ENCODE data around the gene GTF3C2.
A peak's percentile ranks its signal among the peaks of the same experiment; 100 is the strongest.
"Not testable (repeated sequence)": the region's sequence is repeated elsewhere in the genome, so short reads cannot be mapped to it uniquely, and the experiment has no call there.

Gene GTF3C2

GRCh38 chr2:27370816-27371620 is 14.5 kb upstream of the GTF3C2 start:
- peak; percentile 92 to 94 for DNase-seq

GRCh38 chr2:27370026-27370815 is 13.7 kb upstream of the GTF3C2 start, which contains the start of the genes EIF2B4 and SNX17:
TSS of gene EIF2B4 (minus strand) at chr2:27370338. CDS start at chr2:27370314, 24 bp downstream.
TSS of gene SNX17 (plus strand) at chr2:27370616. CDS start at chr2:27370744, 128 bp downstream.
- DNase-seq = peak; percentile 98 to 99

DNA sequence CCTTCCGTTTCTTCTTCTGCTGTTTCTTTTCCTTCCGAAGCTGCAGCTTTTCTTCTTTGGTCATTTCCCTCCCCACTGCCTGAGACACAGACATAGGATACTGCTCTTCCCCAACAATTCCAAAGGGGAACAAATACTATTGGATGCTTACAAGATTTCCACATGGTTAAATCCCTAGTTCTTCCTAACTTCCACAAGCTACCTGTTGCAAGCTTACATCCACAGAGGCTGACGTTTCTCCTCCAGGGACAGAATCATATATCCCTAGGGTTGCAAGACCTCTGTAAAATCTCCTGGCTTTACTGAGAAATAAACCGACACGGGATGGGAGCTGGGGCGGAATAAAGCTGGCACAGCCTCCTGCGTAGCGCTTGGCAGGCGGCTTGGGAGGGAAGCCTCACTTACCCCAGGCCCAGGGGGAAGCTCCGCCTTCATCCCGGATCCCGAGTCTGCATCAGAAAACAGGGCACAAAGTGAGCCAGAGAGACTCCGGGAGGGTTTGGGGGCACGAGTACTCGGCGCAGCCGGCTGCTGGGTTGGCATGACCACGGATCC is 13.0 kb upstream of the GTF3C2 start:
- peak; percentile 58 to 64 for DNase-seq

GRCh38 chr2:27363933-27364332 is 7.4 kb upstream of the GTF3C2 start:
- DNase-seq = no peak

DNA sequence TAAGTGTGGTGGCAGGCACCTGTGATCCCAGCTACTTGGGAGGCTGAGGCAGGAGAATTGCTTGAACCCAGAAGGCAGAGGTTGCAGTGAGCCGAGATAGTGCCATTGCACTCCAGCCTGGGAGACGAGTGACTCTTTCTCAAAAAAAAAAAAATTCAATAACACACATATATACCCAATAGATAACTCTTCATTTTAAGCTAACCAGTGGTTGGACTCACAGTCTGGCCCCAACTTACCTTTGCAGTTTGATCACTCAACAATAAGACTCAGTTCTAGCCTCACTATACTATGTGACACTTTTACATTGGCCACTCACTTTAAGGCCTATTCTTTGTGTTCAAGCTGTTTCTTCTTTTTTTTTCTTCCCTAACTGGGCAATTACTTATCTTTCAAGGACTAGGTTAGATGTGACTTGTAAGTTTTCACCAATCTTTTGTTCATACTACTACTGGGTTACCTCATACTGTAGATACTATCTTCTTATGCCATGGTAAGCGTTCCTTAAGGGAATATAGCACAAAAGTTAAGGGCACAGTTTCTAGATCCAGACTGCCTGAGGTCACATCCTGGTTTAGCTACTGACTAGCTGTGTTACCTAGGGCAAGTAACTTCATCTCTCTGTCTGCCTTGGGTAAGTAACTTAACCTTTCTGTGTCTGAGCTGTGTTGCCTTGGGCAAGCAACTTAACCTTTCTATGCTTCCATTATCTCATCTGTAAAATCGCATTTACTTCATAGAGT is 6.3 kb upstream of the GTF3C2 start:
- DNase-seq = no peak

DNA sequence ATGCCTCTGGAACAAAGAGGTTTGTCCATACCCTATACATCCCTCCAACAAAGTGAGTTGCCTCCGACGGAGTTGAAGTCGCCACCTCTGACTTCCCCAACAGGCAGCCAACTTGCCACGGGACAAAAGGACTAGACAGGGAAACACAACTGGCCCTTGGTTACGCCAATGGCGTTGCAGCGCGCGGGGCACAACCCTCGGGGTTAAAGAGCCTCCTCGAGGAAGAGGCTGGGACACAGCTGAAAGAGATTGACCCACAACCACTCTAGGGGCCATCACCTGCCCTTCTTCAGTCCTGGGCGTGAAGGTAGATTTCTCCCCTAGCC is 545 bp downstream of the GTF3C2 start:
- DNase-seq = peak; percentile 62 to 68

DNA sequence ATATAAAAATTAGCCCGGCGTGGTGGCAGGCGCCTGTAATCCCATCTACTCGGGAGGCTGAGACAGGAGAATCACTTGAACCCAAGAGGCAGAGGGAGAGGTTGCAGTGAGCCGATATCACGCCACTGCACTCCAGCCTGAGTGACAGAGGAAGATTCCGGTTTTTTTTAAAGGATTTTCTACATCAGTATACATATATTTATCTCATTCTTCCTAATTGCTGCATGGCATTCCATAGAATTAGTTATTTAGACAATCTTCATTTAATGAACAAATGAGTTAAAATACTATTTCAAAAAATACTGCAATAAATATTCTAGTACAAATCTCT is 2.0 kb downstream of the GTF3C2 start:
- no peak for DNase-seq

GRCh38 chr2:27353762-27354596 is 2.6 kb downstream of the GTF3C2 start:
- DNase-seq = peak in 1 of 2 experiments; percentile 20

DNA sequence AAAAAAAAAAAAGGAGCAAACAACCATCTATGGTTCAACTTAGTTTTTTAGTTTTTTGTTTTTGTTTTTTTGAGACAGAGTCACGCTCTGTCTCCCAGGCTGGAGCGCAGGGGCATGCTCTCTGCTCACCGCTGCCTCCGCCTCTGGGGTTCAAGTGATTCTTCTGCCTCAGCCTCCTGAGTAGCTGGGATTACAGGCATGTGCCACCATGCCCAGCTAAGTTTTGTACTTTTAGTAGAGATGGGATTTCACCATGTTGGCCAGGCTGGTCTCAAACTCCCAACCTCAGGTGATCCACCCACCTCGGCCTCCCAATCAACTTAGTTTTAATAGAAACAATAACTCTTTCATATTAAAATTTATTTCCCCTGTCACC is 3.2 kb downstream of the GTF3C2 start:
- not testable (repeated sequence) for DNase-seq

- no peak for DNase-seq
Measured at GRCh38 chr2:27351802-27352598, 4.6 kb downstream of the GTF3C2 start.

DNA sequence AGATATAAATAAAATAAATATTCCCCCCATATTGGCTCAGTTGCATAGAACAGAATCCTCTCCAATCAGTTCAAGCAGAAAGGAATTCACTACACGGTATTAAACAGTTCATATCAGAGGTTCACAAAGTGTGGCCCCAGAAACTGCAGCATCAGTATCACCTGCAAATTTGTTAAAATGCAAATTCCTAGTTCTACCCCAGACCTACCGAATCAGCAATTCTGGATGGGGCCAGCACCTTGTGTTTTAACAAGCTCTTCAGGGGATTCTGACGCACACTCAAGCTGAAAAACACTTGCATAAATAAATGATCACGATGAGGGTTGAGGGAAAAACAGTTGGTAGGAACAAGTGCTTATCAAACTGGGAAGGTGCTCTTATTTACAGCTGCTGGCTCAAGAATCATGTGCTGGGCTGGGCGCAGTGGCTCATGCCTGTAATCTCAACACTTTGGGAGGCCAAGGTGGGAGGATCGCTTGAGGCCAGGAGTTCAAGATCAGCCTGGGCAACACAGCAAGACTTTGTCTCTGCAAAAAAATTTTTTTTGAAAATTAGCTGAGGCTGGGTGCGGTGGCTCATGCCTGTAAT is 6.4 kb downstream of the GTF3C2 start:
- no peak for DNase-seq

- no peak for DNase-seq
Measured at GRCh38 chr2:27347641-27348040, 8.9 kb downstream of the GTF3C2 start.

- DNase-seq = no peak
Measured at GRCh38 chr2:27336173-27336572, 20.4 kb downstream of the GTF3C2 start.

GRCh38 chr2:27335311-27335710 is 21.3 kb downstream of the GTF3C2 start:
- DNase-seq = no peak

GRCh38 chr2:27324720-27325119 is 31.8 kb downstream of the GTF3C2 start:
- DNase-seq = no peak

DNA sequence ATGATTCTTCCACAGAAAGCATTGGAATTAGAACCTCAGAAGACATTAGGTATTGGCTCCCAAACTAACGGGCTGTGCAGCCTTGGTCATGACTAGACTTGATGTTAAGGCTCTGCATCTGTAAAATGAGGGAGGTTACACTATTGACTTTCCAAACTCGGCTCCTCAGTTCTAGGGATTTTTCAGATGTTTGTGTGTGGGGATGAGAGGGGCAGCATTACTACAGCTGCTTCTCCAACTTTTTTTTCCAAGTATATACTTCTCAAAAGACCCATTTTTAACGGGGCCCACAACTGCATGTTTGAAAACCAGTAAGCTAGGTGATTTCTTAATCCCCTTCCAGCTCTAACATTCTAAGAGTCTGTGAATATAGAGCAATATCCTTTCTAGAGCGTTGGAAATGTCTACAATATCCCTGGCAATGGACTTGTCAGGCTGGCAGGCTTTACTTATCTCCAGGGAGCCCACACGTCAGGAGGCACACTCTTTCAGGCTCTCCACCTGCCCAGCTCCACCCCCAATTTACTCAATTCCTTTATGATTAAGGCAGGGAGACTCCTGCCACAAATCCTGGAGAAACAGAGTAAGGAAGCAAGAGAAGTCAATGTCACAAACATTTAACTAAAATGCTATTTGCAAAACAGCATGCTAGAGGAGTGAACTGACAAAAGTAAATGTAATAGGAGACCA is 32.8 kb downstream of the GTF3C2 start:
- peak in 1 of 2 experiments; percentile 64 for DNase-seq

GRCh38 chr2:27322766-27323595 is 33.6 kb downstream of the GTF3C2 start, which contains the start of gene MPV17:
TSS of gene MPV17 (minus strand) at chr2:27323097. CDS start at chr2:27322517, 580 bp downstream.
- DNase-seq = peak; percentile 86 to 89

DNA sequence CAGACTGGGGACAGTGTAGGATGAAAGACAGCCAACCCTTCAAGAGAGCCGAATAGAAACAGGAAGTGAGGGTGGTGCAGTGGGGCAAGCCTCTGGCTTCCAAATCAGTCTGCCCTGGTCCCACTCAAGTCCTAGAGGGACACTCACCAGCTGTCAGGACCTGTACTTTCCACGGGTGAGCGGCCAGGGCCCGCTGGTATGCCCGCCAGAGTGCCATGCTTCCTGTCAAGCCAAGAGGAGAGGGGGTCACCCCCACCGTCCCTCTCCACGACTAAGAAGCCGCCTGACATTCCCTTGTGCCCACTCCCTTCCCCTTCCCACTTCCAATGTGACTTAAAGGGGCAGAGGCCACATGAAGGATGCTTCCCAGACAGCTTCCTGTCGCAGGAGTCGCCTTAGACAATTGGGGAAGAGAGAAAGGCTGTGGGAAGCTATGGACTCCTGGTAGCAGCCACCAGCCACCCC is 34.2 kb downstream of the GTF3C2 start:
- DNase-seq = peak; percentile 52 to 54

- DNase-seq = peak in 1 of 2 experiments; percentile 8
Measured at GRCh38 chr2:27320958-27321543, 35.5 kb downstream of the GTF3C2 start.
